ENCODE measurements around the gene MMP27.

DNA sequence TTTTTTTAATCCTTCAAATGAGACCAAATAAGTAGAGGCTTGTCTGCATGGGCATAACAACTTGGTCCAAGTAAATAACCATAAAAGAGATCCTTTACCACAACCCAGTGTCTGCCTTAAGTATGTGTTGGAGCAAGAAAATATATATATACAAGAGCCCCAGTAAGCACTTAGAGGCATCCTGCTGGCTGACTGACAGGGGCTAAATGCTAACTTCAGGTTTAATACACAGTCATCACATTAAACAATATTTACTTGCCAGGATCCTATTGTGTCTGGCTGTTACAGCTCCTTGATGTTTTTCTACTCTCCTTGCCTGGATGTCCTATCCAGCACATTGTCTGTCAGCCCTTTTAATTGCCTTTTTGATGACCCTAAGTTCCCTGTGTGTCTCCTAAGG, 43.0 kb downstream of the MMP27 start:
- TF ChIP-seq, protein P1, sequence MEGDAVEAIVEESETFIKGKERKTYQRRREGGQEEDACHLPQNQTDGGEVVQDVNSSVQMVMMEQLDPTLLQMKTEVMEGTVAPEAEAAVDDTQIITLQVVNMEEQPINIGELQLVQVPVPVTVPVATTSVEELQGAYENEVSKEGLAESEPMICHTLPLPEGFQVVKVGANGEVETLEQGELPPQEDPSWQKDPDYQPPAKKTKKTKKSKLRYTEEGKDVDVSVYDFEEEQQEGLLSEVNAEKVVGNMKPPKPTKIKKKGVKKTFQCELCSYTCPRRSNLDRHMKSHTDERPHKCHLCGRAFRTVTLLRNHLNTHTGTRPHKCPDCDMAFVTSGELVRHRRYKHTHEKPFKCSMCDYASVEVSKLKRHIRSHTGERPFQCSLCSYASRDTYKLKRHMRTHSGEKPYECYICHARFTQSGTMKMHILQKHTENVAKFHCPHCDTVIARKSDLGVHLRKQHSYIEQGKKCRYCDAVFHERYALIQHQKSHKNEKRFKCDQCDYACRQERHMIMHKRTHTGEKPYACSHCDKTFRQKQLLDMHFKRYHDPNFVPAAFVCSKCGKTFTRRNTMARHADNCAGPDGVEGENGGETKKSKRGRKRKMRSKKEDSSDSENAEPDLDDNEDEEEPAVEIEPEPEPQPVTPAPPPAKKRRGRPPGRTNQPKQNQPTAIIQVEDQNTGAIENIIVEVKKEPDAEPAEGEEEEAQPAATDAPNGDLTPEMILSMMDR (conservative IDR thresholded peaks at IDR 0.05 in 1 of 2, IDR thresholded peaks at IDR 0.05 in 1 of 2; ENCODE audit: extremely low read depth in 1 of 2, insufficient read depth in 1 of 2, low read depth in 1 of 2, low read length in 2 of 2) = no peak
- no peak for TF ChIP-seq EZH2 (IDR thresholded peaks at IDR 0.05; ENCODE audit: borderline replicate concordance, low read length)
